K562 (cell line): ENCODE data around the gene GRB2. TPM values are rescaled to one million over a fixed set of nuclear protein-coding genes. Genes with fewer than 3 reads are reported as not detected.
A peak's percentile ranks its signal among the peaks of the same experiment; 100 is the strongest.

Experiments
- BCL6 ChIP-seq: fragments of 250-450 bp; sonication (Bioruptor Pico); IDR thresholded peaks from 2 replicates; pipeline ENCODE4 v1.4.0; 2020
- BDP1 ChIP-seq: IDR thresholded peaks from 3 replicates; pipeline ENCODE4 v1.6.1; 2011; ENCODE audit not compliant: insufficient read length, insufficient read depth
- HOXB6 ChIP-seq: fragments of 250-450 bp; sonication (Bioruptor Pico); IDR thresholded peaks from 2 replicates; pipeline ENCODE4 v1.5.1; 2022; ENCODE audit warnings: mild to moderate bottlenecking, borderline replicate concordance
- IFI16 ChIP-seq: fragments of 250-450 bp; sonication (Bioruptor Pico); IDR thresholded peaks from 2 replicates; pipeline ENCODE4 v2.1.2; 2022; ENCODE audit warnings: mild to moderate bottlenecking, inconsistent platforms
- MAFF ChIP-seq: IDR thresholded peaks from 2 replicates; pipeline ENCODE4 v1.6.1; 2012; ENCODE audit warnings: low read length, improper control_type of control experiment
- NFIX ChIP-seq: fragments of 250-450 bp; sonication (Bioruptor Pico); IDR thresholded peaks from 2 replicates; pipeline ENCODE4 v1.4.0; 2020; ENCODE audit warnings: low read depth, mild to moderate bottlenecking, moderate library complexity
- NFXL1 ChIP-seq: fragments of 450-650 bp; formaldehyde crosslinking; IDR thresholded peaks from 2 replicates; pipeline ENCODE4 v1.4.0; 2021; ENCODE audit warnings: mild to moderate bottlenecking
- RBM17 ChIP-seq: fragments of 200-400 bp; formaldehyde crosslinking; IDR thresholded peaks from 2 replicates; pipeline ENCODE4 v1.6.1; 2017; ENCODE audit warnings: low read depth, mild to moderate bottlenecking, low read length, borderline replicate concordance
- SMC3 ChIP-seq: conservative IDR thresholded peaks from 2 replicates; pipeline ENCODE4 v1.6.1; 2011; ENCODE audit warnings: low read depth, low read length, improper control_type of control experiment; ENCODE audit not compliant: insufficient read depth
- TBL1XR1 ChIP-seq, 2 experiments: IDR thresholded peaks; 2 replicates each; pipeline ENCODE4 v1.6.1; 2012; ENCODE audit warnings: improper control_type of control experiment in 2 of 2, low read length in 2 of 2, mild to moderate bottlenecking in 1 of 2
- ZC3H11A ChIP-seq: IDR thresholded peaks from 2 replicates; pipeline ENCODE4 v1.6.1; 2012; ENCODE audit warnings: low read depth, low read length, improper control_type of control experiment
- ZFPM2 ChIP-seq: fragments of 250-450 bp; sonication (Bioruptor Pico); IDR thresholded peaks from 2 replicates; pipeline ENCODE4 v1.5.1; 2022; ENCODE audit warnings: mild to moderate bottlenecking
- ZNF165 ChIP-seq: fragments of 250-450 bp; sonication (Bioruptor Pico); IDR thresholded peaks from 2 replicates; pipeline ENCODE4 v1.4.0; 2020; ENCODE audit warnings: borderline replicate concordance
- ZNF699 ChIP-seq: fragments of 250-450 bp; sonication (Bioruptor Pico); IDR thresholded peaks from 2 replicates; pipeline ENCODE4 v1.8.0; 2021; ENCODE audit warnings: mild to moderate bottlenecking, moderate library complexity; ENCODE audit not compliant: insufficient replicate concordance
- ZNF77 ChIP-seq: fragments of 250-450 bp; sonication (Bioruptor Pico); IDR thresholded peaks from 2 replicates; pipeline ENCODE4 v1.5.0; 2020
- polyA plus RNA-seq, 8 experiments: library from polyadenylated mRNA; depleted of rRNA in 4 of 8; stranded (reverse) in 5 of 8; unstranded in 3 of 8; fragments of >200 nt; fragmentation: Nextera tagmentation in 2 of 8; fragmentation: Illumina TruSeq in 1 of 8; extraction: Ambion mirVana in 2 of 8; extraction: Trizol in 1 of 8; gene quantifications; 2 replicates each; pipeline versions ENCODE4 v1.2.1 to v1.2.3, GENCODE V29; 2011 to 2014; ENCODE audit warnings: inconsistent platforms in 1 of 8, missing spikeins in 1 of 8
- total RNA-seq, 7 experiments: library from RNA; depleted of rRNA in 6 of 7; stranded (reverse); fragments of >200 nt in 6 of 7; fragmentation: Illumina TruSeq in 2 of 7; extraction: Trizol in 2 of 7; gene quantifications; 2 replicates each; pipeline versions ENCODE4 v1.2.1 to v1.2.3, GENCODE V29; 2011 to 2021; ENCODE audit warnings: low replicate concordance in 1 of 7
- TF ChIP-seq, protein P1 (sequence below), 2 experiments: fragments of 450-650 bp in 1 of 2; sonication (generic) in 1 of 2; formaldehyde crosslinking; conservative IDR thresholded peaks; 2 replicates each; pipeline versions ENCODE4 v1.4.0 to v1.8.1; 2020 to 2022; ENCODE audit warnings: mild to moderate bottlenecking in 1 of 2, missing genetic modification reagents in 1 of 2
- TF ChIP-seq, protein P2 (sequence below): fragments of 450-650 bp; IDR thresholded peaks from 2 replicates; pipeline ENCODE4 v1.6.1; 2017; ENCODE audit warnings: mild to moderate bottlenecking, moderate library complexity
- TF ChIP-seq, protein P3 (sequence below): sonication (generic); formaldehyde crosslinking; IDR thresholded peaks from 2 replicates; pipeline ENCODE4 v1.8.0; 2022; ENCODE audit warnings: mild to moderate bottlenecking, missing genetic modification reagents, borderline replicate concordance
- TF ChIP-seq, protein P4 (sequence below): fragments of 250-450 bp; sonication (Bioruptor Pico); IDR thresholded peaks from 2 replicates; pipeline ENCODE4 v1.4.0; 2020; ENCODE audit warnings: mild to moderate bottlenecking, moderate library complexity, borderline replicate concordance
- TF ChIP-seq, protein P5 (sequence below): fragments of 450-650 bp; IDR thresholded peaks from 2 replicates; pipeline ENCODE4 v1.6.1; 2017; ENCODE audit warnings: antibody characterized with exemption

GRB2 gene
- total and polyA plus RNA-seq, 9 of the 15 experiments (the other 6 are each of a cell fraction or from before 2014, with no cell fraction given): 57.2 to 136 (median 84.8) TPM

DNA sequence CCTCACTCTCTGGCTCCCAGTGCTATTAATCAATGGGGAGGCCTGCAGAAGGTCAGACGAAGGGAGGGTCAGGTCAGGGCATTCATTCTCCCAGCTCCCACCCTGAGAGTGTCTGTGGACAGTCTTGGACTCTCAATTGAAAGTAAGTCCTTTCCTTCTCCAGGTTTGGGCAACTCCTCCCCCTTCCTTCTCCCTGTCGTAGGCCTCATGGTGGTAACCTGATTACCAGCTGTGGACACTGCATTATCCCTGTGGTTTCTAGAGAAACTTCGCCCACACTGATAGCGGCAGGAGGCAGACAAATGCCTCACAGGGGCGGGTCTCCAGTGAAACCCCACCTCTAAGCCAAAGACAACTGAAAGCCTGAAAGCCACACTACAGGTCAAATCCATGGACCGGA lies 58.6 kb downstream of the GRB2 start (continued):
- TF ChIP-seq ZC3H11A (no peak), ZNF77 (CRISPR knock-in tag) (no peak), BDP1 (no peak), ZNF699 (CRISPR knock-in tag) (no peak), ZNF165 (CRISPR knock-in tag) (no peak), MAFF (no peak), NFIX (CRISPR knock-in tag) (no peak), ZFPM2 (no peak), NFXL1 (CRISPR knock-in tag) (no peak), SMC3 (no peak), TBL1XR1 (IDR thresholded peaks at IDR 0.05; ENCODE audit: low read length in 2 of 2) (peak in 1 of 2 experiments; percentile 66; a peak in 1 of 4 replicates), HOXB6 (CRISPR knock-in tag) (no peak), BCL6 (no peak), RBM17 (no peak), IFI16 (CRISPR knock-in tag) (no peak)
- TF ChIP-seq, protein P1, sequence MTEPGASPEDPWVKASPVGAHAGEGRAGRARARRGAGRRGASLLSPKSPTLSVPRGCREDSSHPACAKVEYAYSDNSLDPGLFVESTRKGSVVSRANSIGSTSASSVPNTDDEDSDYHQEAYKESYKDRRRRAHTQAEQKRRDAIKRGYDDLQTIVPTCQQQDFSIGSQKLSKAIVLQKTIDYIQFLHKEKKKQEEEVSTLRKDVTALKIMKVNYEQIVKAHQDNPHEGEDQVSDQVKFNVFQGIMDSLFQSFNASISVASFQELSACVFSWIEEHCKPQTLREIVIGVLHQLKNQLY (CRISPR knock-in tag; conservative IDR thresholded peaks at IDR 0.05): no peak
- TF ChIP-seq, protein P2, sequence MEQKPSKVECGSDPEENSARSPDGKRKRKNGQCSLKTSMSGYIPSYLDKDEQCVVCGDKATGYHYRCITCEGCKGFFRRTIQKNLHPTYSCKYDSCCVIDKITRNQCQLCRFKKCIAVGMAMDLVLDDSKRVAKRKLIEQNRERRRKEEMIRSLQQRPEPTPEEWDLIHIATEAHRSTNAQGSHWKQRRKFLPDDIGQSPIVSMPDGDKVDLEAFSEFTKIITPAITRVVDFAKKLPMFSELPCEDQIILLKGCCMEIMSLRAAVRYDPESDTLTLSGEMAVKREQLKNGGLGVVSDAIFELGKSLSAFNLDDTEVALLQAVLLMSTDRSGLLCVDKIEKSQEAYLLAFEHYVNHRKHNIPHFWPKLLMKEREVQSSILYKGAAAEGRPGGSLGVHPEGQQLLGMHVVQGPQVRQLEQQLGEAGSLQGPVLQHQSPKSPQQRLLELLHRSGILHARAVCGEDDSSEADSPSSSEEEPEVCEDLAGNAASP: no peak
- TF ChIP-seq, protein P3, sequence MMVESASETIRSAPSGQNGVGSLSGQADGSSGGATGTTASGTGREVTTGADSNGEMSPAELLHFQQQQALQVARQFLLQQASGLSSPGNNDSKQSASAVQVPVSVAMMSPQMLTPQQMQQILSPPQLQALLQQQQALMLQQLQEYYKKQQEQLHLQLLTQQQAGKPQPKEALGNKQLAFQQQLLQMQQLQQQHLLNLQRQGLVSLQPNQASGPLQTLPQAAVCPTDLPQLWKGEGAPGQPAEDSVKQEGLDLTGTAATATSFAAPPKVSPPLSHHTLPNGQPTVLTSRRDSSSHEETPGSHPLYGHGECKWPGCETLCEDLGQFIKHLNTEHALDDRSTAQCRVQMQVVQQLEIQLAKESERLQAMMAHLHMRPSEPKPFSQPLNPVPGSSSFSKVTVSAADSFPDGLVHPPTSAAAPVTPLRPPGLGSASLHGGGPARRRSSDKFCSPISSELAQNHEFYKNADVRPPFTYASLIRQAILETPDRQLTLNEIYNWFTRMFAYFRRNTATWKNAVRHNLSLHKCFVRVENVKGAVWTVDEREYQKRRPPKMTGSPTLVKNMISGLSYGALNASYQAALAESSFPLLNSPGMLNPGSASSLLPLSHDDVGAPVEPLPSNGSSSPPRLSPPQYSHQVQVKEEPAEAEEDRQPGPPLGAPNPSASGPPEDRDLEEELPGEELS (CRISPR knock-in tag): no peak
- TF ChIP-seq, protein P4, sequence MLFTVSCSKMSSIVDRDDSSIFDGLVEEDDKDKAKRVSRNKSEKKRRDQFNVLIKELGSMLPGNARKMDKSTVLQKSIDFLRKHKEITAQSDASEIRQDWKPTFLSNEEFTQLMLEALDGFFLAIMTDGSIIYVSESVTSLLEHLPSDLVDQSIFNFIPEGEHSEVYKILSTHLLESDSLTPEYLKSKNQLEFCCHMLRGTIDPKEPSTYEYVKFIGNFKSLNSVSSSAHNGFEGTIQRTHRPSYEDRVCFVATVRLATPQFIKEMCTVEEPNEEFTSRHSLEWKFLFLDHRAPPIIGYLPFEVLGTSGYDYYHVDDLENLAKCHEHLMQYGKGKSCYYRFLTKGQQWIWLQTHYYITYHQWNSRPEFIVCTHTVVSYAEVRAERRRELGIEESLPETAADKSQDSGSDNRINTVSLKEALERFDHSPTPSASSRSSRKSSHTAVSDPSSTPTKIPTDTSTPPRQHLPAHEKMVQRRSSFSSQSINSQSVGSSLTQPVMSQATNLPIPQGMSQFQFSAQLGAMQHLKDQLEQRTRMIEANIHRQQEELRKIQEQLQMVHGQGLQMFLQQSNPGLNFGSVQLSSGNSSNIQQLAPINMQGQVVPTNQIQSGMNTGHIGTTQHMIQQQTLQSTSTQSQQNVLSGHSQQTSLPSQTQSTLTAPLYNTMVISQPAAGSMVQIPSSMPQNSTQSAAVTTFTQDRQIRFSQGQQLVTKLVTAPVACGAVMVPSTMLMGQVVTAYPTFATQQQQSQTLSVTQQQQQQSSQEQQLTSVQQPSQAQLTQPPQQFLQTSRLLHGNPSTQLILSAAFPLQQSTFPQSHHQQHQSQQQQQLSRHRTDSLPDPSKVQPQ (CRISPR knock-in tag): no peak
- TF ChIP-seq, protein P5, sequence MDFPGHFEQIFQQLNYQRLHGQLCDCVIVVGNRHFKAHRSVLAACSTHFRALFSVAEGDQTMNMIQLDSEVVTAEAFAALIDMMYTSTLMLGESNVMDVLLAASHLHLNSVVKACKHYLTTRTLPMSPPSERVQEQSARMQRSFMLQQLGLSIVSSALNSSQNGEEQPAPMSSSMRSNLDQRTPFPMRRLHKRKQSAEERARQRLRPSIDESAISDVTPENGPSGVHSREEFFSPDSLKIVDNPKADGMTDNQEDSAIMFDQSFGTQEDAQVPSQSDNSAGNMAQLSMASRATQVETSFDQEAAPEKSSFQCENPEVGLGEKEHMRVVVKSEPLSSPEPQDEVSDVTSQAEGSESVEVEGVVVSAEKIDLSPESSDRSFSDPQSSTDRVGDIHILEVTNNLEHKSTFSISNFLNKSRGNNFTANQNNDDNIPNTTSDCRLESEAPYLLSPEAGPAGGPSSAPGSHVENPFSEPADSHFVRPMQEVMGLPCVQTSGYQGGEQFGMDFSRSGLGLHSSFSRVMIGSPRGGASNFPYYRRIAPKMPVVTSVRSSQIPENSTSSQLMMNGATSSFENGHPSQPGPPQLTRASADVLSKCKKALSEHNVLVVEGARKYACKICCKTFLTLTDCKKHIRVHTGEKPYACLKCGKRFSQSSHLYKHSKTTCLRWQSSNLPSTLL: no peak
